ENCODE results near the gene DCAF15.
"Not testable (repeated sequence)": the region's sequence is repeated elsewhere in the genome, so short reads cannot be mapped to it uniquely, and the experiment has no call there.

Gene DCAF15

GRCh38 chr19:13971868-13972267 is 19.6 kb downstream of the DCAF15 start:
- intact Hi-C loops (cut with DNase I); DNase-seq: not testable (repeated sequence)

DNA sequence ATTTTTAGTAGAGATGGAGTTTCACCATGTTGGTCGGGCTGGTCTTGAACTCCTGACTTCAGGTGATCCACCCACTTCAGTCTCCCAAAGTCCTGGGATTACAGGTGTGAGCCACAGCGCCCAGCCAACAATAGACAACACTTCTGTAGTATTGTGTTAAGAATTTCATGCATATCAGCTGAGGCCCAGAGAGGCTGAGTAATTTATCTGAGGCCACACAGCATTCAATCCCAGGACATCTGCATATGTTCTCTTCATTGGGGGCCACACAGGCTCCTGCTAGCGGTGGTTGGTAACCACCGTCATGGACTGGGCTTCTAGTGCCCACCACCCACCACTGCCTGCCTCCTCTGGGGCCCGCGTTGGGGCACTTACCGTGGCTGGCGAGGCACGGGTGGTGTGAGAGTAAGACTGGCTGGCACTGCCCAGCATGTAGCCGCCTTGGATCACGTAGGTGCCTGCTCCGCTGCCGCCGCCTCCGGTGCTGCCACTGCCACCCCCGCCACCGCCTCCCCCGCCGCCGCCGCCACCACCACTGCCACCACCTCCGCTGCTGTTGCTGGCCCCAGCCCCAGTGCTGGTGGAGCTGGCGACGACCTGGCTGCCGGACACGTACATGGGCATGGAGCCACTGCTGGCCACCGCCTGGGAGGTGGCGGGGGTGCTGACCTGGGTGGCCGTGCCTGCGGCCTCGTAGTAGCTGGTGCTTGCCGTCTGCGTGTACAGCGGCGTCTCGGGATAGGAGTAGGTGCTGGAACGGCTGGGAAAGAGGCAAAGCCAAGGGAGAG is 20.3 kb downstream of the DCAF15 start:
- DNase-seq: peak in 1 of 10 donors; percentile 61
- intact Hi-C loops (cut with DNase I): no loop called here

- DNase-seq; intact Hi-C loops (cut with DNase I): not testable (repeated sequence)
Measured at GRCh38 chr19:13973479-13973878, 21.2 kb downstream of the DCAF15 start.

GRCh38 chr19:13974073-13974472 is 21.8 kb downstream of the DCAF15 start:
- DNase-seq: no peak
- intact Hi-C loops (cut with DNase I): no loop called here

DNA sequence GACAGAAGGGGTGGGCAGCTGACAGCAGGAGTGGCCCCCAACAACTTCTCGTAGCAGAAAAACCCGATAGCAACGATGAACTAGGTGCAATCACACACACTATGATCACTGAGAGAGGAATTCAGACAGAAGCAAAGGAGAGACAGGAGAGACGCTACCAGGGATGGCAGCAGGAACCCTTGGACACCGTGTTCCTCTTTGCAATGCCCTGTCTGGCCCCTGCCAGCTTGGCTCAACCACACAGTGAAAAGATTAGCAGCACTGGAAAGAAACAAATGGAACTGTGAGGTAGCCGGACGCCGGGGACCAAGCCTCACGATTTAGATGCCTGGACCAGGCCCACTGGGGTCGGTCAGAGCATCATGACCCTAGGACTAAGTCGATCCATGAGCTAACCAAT is 23.6 kb downstream of the DCAF15 start:
- intact Hi-C loops (cut with DNase I): no loop called here
- DNase-seq: no peak

GRCh38 chr19:13976446-13976845 is 24.1 kb downstream of the DCAF15 start:
- intact Hi-C loops (cut with DNase I): no loop called here
- peak in 1 of 10 donors; percentile 29 for DNase-seq

DNA sequence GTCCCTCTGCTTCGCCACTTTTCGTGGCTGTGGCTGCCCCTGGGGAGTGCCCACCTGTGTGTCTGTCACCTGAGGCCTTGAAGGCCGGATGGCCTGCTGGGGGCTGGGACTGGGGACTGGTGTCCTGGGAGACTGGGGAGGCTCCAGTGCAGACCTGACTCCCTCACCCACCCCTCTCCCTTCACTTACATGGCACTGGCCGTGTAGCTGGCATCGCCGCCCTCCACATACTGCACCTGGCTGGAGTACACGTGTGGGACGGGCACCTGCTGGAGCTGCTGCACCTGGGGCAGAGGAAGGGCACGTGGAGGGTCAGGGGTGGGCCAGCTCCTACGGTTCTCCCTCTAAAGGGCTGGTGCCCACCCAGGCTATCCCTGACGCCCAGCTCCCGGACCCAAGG is 25.5 kb downstream of the DCAF15 start:
- intact Hi-C loops (cut with DNase I): no loop called here
- no peak for DNase-seq

- peak in 6 of 10 donors; percentile 29 to 93 (median 52) for DNase-seq
- intact Hi-C loops (cut with DNase I): no loop called here
Measured at GRCh38 chr19:13978351-13979243, 26.3 kb downstream of the DCAF15 start.

- intact Hi-C loops (cut with DNase I): no loop called here
- no peak for DNase-seq
Measured at GRCh38 chr19:13979244-13979615, 26.9 kb downstream of the DCAF15 start.

DNA sequence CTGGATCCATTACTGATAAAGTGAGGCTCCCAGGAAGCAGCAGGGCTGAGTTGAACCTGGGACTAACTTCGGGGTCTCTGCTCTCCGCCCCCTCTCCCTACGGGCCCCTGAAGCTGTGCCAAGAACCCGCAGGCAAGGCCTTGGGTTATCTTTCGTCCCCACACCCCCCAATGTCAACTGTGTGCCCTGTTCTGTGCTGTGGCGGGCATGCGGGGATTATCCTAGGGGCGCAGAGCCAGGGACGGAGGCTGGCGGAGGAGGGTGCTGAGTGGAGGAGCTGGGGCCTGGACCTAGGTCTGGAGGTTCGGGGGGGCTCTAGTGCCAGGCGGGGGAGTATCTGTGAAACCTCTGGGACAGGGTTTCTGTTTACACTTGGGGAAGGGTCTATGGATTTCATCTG is 27.4 kb downstream of the DCAF15 start:
- intact Hi-C loops (cut with DNase I): no loop called here
- peak in 1 of 10 donors; percentile 56 for DNase-seq

DNA sequence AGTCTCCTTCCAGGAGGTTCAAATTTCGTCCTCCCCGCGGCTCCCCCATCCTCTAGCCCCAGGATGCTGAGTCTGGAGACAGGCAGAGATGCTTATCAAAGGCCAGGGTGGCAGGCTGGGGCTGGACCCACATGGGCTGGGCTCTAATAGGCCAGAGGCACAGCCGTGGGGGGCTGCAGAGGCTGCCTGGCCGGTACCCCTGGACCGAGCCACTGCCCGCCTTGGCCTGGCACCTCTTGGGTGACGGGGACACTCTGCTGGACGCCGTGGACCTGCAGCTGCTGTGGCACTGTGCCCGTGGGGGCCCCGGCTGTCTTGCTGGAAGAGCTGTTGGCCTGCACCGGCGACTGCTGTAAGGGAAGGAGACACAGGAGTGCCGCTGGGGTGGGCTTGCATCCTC is 28.0 kb downstream of the DCAF15 start:
- intact Hi-C loops (cut with DNase I): no loop called here

GRCh38 chr19:13981021-13981420 is 28.7 kb downstream of the DCAF15 start:
- intact Hi-C loops (cut with DNase I): no loop called here
- no peak for DNase-seq

More for the DNA sequence above, 28.0 kb downstream of the DCAF15 start:
- no peak for DNase-seq

DNA sequence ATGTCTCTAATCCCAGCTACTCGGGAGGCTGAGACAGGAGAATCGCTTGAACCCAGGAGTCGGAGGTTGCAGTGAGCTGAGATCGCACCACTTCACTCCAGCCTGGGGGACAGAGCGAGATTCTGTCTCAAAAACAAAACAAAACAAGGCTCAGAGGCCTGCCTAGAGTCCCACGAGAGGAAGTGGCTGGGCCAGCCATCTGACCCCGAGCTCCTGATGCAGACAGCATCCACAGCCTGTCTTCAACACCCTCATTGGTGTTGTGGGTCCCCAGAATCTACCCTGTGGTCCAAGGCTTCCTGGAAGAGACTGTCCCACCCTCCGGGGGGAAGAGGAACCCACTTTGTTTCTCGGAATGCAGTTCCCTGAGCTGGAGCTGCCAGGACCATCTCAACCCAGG is 29.2 kb downstream of the DCAF15 start:
- no peak for DNase-seq
- intact Hi-C loops (cut with DNase I): no loop called here

DNA sequence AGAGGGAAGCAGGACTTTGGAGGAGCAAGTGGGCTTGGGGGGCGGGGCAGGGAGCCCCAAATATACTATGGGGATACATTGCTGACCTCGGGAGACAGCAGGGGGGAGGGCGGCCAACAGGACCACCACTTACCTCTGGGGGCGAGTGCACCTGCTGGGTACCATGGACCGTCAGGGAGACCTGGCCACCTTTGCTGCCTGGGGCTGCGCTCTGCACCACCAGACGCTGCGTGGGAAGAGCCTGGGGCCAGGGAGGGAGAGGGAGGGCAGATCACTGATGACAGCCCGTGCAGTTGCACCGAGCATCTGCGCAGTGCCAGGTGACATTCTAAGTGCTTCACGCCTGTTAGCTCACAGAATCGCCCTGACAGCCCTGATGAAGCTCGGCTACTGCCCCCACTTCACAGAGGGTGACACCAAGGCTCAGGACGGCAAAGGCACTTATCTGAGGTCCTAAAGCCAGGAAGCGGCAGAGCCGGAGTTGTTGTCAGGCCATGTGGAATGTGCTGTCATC is 29.7 kb downstream of the DCAF15 start:
- intact Hi-C loops (cut with DNase I): no loop called here
- DNase-seq: no peak

GRCh38 chr19:13982773-13983172 is 30.5 kb downstream of the DCAF15 start:
- DNase-seq: no peak
- intact Hi-C loops (cut with DNase I): no loop called here

DNA sequence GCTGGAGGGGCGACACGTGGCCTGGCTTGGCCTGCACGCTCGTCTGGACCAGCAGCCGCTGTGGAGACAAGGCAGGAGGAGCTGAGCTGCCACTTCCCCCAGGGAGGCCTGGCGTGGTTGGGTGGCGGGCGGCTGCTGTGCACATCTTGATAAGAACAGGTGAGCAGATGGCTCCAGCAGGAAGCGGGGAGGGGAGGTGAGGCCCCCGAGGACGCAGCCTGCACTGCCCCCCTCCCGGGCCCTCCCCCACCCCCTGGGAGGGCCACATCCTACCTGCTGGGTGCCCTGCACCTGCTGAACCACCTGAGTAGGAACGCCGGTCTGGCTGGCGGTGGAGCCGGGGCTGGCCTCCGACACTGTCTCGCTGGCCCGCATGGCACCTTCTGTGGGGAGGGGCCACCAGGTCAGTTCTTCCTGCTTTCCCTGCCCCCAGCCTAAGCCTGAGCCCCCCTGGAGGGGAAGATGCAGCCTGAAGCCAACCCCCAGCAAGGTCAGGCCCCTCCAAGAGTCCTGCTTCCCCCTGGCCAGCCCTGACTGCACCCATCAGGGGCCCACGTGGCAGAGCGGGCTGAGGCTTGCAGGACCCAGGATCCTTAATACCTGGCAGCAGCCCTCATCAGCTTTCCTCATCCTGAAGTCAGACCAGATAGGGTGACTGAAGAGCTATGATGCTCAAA is 31.0 kb downstream of the DCAF15 start:
- intact Hi-C loops (cut with DNase I): no loop called here
- peak in 1 of 10 donors; percentile 53 for DNase-seq

DNA sequence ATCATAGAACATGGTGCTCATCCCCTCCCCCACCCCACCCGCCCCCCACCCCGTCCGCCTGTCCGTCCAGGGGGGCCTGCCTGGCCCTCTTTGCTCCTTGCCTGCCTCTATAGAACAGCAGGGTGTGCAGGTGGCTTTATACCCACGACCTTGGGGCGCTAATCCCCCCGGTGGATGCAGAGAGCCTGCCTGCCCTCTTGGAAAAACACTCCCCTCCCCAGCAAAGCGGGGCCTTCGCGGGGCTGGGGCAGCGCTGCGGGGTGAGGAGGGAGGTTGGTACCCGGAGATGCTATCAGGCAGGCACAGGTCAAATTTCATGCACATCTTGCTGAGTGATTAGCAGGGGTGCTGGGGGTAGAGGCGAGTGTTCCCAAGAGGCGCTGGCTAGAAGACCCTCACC is 31.9 kb downstream of the DCAF15 start:
- DNase-seq: no peak
- intact Hi-C loops (cut with DNase I): no loop called here

DNA sequence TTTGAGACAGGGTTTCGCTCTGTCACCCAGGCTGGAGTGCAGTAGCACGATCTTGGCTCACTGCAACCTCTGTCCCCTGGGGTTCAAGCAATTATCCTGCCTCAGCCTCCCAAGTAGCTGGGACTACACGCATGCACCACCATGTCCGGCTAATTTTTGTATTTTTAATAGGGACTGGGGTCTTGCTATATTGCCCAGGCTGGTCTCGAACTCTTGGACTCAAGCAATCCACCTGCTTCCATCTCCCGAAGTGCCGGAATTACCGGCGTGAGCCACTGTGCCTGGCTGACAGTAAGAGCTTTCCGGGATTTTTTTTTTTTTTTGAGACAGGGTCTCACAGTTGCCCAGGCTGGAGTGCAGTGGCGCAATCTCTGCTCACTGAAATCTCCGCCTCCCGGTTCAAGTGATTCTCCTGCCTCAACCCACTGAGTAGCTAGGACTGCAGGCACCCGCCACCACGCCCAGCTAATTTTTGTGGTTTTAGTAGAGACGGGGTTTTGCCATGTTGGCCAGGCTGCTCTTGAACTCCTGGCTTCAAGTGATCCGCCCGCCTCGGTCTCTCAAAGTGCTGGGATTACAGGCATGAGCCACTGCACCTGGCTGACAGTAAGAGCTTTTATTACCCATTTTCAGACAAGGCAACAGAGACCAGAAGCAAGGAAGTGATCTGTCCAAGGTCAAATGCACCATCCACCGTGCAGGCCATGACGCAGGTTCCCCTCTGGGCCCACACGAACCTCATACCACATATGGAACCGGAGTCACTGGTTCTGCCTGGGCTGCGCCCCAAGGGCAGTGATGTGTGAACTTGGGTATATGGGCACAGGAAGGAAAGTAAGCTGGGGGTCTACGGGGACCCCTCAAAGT is 32.8 kb downstream of the DCAF15 start:
- intact Hi-C loops (cut with DNase I): no loop called here
- DNase-seq: peak in 1 of 10 donors; percentile 47

GRCh38 chr19:13985771-13986347 is 33.5 kb downstream of the DCAF15 start:
- no peak for DNase-seq
- intact Hi-C loops (cut with DNase I): no loop called here
